ENCODE measurements around the gene PTCH1. TPM values are rescaled to one million over a fixed set of nuclear protein-coding genes. Genes with fewer than 3 reads are reported as not detected.

The PTCH1 gene
- total and polyA plus RNA-seq, 2 donors (not counting 1 experiment from before 2014, with no cell fraction given), result 3.3 to 20.1 TPM

DNA sequence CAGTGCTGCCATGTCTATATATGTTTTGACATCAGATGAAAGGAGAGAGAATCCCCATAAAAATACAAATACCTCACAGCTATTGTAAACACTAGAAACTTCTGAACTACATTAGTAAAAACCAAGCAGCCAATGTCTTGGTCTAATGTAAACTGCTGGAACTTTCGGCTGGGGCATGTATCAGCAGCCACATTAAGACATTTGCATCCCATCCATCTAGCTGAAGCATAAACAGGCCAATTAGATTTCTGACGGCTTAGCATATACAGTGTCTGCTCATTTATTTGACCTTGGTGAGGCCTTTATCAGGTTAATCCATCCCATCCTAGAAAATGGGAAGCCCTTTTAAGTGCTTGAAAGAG is 65.7 kb downstream of the PTCH1 start:
- Histone ChIP-seq H3K9me3 (ENCODE audit: control insufficient read depth, insufficient read depth, low read depth, low read length) (no peaks in the 10 kb centered on the region), H3K4me3 (replicated peaks in 1 of 4; ENCODE audit: control extremely low read depth in 1 of 4, insufficient read depth in 1 of 4, low read depth in 3 of 4, low read length in 4 of 4) (no peak overlapping the region), H3K79me2 (ENCODE audit: control insufficient read depth, insufficient read depth, low read length) (no peaks in the 10 kb centered on the region), H3K27me3 (ENCODE audit: control insufficient read depth, insufficient read depth, low read length) (no peaks in the 10 kb centered on the region), H3K9ac (ENCODE audit: insufficient read depth, low read length) (no peak overlapping the region), H3K4me2 (ENCODE audit: extremely low read depth, insufficient read depth, low read length) (no peak overlapping the region), H3K36me3 (ENCODE audit: control insufficient read depth, insufficient read depth, low read length) (peaks cover 9% of the 10 kb centered on the region), H3K4me1 (ENCODE audit: control insufficient read depth, extremely low read depth, insufficient read depth, low read length) (no peaks in the 10 kb centered on the region), H2AFZ (ENCODE audit: low read length) (no peak overlapping the region), H4K20me1 (ENCODE audit: control insufficient read depth, extremely low read depth, insufficient read depth, low read length) (no peaks in the 10 kb centered on the region), H3K27ac (ENCODE audit: insufficient read depth, low read length) (no peak overlapping the region)
- no peak for TF ChIP-seq EZH2 (IDR thresholded peaks at IDR 0.05; ENCODE audit: low read length, missing control alignments)
- TF ChIP-seq, protein P1, sequence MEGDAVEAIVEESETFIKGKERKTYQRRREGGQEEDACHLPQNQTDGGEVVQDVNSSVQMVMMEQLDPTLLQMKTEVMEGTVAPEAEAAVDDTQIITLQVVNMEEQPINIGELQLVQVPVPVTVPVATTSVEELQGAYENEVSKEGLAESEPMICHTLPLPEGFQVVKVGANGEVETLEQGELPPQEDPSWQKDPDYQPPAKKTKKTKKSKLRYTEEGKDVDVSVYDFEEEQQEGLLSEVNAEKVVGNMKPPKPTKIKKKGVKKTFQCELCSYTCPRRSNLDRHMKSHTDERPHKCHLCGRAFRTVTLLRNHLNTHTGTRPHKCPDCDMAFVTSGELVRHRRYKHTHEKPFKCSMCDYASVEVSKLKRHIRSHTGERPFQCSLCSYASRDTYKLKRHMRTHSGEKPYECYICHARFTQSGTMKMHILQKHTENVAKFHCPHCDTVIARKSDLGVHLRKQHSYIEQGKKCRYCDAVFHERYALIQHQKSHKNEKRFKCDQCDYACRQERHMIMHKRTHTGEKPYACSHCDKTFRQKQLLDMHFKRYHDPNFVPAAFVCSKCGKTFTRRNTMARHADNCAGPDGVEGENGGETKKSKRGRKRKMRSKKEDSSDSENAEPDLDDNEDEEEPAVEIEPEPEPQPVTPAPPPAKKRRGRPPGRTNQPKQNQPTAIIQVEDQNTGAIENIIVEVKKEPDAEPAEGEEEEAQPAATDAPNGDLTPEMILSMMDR (conservative IDR thresholded peaks at IDR 0.05 in 1 of 2, IDR thresholded peaks at IDR 0.05 in 1 of 2; ENCODE audit: low read depth in 1 of 2, low read length in 2 of 2), result no peak
- DNase-seq (ENCODE audit: low read depth in 2 of 2), result no peak

DNA sequence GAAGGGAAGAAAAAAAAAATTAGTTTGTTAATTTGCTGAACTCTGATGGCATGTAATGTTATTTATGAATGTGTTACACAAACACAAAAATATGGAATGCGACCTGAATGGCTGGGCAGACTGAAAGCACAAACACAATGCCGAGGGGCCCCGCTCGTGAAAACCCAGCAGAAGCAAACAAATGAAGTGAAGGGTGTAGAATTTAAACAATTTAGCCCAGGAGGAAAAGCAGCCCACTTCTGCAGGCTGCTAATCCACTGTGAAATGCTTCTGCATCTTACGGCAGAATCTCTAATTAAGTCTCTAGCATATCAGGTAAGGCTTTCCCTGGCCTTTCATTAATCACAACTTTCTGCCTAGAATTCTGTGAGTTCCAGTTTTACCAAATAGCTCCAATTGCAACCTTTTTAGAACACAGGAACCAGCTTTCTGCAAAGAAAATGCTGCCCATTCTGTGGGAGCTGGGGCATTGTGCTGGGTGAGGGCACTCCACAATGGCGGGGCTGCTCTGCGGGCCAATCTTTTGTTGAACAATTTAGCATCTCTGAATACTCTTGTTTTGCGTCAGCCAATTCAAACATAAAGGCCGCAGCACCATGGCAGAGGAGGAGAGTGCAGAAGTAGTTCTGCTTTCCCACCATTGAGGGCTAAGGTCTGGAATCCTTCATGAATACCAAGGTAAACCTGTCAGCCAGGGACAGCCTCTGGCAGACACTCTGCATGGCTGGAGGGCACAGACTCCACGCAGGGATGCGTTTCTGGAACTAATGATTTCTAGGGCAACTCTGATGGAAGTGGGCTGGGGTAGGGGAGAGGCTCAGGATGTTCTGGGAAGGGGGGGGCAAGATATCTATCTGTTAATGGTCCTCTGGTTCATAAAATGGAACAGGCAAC is 66.4 kb downstream of the PTCH1 start:
- no peak overlapping the region for H2AFZ ChIP-seq (ENCODE audit: low read length)
- H3K79me2 ChIP-seq (ENCODE audit: control insufficient read depth, insufficient read depth, low read length), result no peaks in the 10 kb centered on the region
- H3K4me1 ChIP-seq (ENCODE audit: control insufficient read depth, extremely low read depth, insufficient read depth, low read length), result no peaks in the 10 kb centered on the region
- TF ChIP-seq, protein P1 (conservative IDR thresholded peaks at IDR 0.05 in 1 of 2, IDR thresholded peaks at IDR 0.05 in 1 of 2; ENCODE audit: low read depth in 1 of 2, low read length in 2 of 2), result no peak
- no peak for TF ChIP-seq EZH2 (IDR thresholded peaks at IDR 0.05; ENCODE audit: low read length, missing control alignments)
- H3K4me3 ChIP-seq (replicated peaks in 1 of 4; ENCODE audit: control extremely low read depth in 1 of 4, insufficient read depth in 1 of 4, low read depth in 3 of 4, low read length in 4 of 4), result no peak overlapping the region
- no peak overlapping the region for H3K4me2 ChIP-seq (ENCODE audit: extremely low read depth, insufficient read depth, low read length)
- H4K20me1 ChIP-seq (ENCODE audit: control insufficient read depth, extremely low read depth, insufficient read depth, low read length), result no peaks in the 10 kb centered on the region
- no peaks in the 10 kb centered on the region for H3K27me3 ChIP-seq (ENCODE audit: control insufficient read depth, insufficient read depth, low read length)
- no peak for DNase-seq (ENCODE audit: low read depth in 2 of 2)
- no peak overlapping the region for H3K9ac ChIP-seq (ENCODE audit: insufficient read depth, low read length)
- no peak overlapping the region for H3K27ac ChIP-seq (ENCODE audit: insufficient read depth, low read length)
- no peaks in the 10 kb centered on the region for H3K9me3 ChIP-seq (ENCODE audit: control insufficient read depth, insufficient read depth, low read depth, low read length)
- H3K36me3 ChIP-seq (ENCODE audit: control insufficient read depth, insufficient read depth, low read length), result peaks cover 9% of the 10 kb centered on the region

DNA sequence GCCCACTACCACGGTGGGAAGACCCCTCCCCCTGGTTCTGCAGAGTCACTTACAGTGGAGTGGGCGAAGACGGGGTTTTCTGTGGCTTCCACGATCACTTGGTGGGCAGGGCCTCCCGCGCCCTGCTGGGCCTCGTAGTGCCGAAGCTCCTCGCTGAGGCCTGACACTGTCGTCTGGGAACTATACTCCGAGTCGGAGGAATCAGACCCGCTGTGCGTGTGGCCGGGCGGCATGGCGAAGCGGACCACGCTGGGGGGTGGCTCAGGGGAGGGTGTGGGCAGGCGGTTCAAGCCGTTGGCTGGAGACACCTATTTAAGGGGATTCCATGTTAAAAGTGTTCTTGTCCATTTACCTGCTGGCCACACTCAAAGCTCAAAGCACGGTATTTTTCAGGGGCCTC is 67.8 kb downstream of the PTCH1 start:
- peaks cover 9% of the 10 kb centered on the region for H3K36me3 ChIP-seq (ENCODE audit: control insufficient read depth, insufficient read depth, low read length)
- H2AFZ ChIP-seq (ENCODE audit: low read length), result no peak overlapping the region
- H4K20me1 ChIP-seq (ENCODE audit: control insufficient read depth, extremely low read depth, insufficient read depth, low read length), result no peaks in the 10 kb centered on the region
- H3K4me3 ChIP-seq (replicated peaks in 1 of 4; ENCODE audit: control extremely low read depth in 1 of 4, insufficient read depth in 1 of 4, low read depth in 3 of 4, low read length in 4 of 4), result no peak overlapping the region
- H3K9me3 ChIP-seq (ENCODE audit: control insufficient read depth, insufficient read depth, low read depth, low read length), result no peaks in the 10 kb centered on the region
- no peak for TF ChIP-seq EZH2 (IDR thresholded peaks at IDR 0.05; ENCODE audit: low read length, missing control alignments)
- H3K79me2 ChIP-seq (ENCODE audit: control insufficient read depth, insufficient read depth, low read length), result no peaks in the 10 kb centered on the region
- H3K27ac ChIP-seq (ENCODE audit: insufficient read depth, low read length), result no peak overlapping the region
- H3K9ac ChIP-seq (ENCODE audit: insufficient read depth, low read length), result no peak overlapping the region
- no peaks in the 10 kb centered on the region for H3K27me3 ChIP-seq (ENCODE audit: control insufficient read depth, insufficient read depth, low read length)
- no peaks in the 10 kb centered on the region for H3K4me1 ChIP-seq (ENCODE audit: control insufficient read depth, extremely low read depth, insufficient read depth, low read length)
- no peak overlapping the region for H3K4me2 ChIP-seq (ENCODE audit: extremely low read depth, insufficient read depth, low read length)
- DNase-seq (ENCODE audit: low read depth in 2 of 2), result no peak

Measured in fibroblast of lung (primary cell).